KBM-7 (cell line): Measurements from ENCODE around the gene RHBG.

Source experiments
- DNase-seq: peaks from one replicate; pipeline ENCODE4 v3.0.0-alpha.2; 2015
- in situ Hi-C: fragments of 300-500 bp; cut with MboI; formaldehyde crosslinking; loops from 2 replicates; pipeline ENCODE4 v1.14.3; 2020; ENCODE audit warnings: low sequenced_read_pairs, low pct_unique_long_range_greater_than_20kb, mixed read lengths

Gene RHBG

GRCh38 chr1:156433602-156434001, 64.6 kb downstream of the RHBG start:
- DNase-seq = no peak
- in situ Hi-C loops = no loop called here
